Epithelial cell of prostate (primary cell): ENCODE measurements around the gene CELSR3.

Experiments used
- DNase-seq: peaks from one replicate; pipeline ENCODE4 v3.0.0-alpha.2; 2011; ENCODE audit warnings: low read depth, low spot score
- H3K27ac ChIP-seq: fragments of 450-650 bp; 2 replicates; pipeline ENCODE4 v1.5.1; 2017; ENCODE audit warnings: mild to moderate bottlenecking

The CELSR3 gene

DNA sequence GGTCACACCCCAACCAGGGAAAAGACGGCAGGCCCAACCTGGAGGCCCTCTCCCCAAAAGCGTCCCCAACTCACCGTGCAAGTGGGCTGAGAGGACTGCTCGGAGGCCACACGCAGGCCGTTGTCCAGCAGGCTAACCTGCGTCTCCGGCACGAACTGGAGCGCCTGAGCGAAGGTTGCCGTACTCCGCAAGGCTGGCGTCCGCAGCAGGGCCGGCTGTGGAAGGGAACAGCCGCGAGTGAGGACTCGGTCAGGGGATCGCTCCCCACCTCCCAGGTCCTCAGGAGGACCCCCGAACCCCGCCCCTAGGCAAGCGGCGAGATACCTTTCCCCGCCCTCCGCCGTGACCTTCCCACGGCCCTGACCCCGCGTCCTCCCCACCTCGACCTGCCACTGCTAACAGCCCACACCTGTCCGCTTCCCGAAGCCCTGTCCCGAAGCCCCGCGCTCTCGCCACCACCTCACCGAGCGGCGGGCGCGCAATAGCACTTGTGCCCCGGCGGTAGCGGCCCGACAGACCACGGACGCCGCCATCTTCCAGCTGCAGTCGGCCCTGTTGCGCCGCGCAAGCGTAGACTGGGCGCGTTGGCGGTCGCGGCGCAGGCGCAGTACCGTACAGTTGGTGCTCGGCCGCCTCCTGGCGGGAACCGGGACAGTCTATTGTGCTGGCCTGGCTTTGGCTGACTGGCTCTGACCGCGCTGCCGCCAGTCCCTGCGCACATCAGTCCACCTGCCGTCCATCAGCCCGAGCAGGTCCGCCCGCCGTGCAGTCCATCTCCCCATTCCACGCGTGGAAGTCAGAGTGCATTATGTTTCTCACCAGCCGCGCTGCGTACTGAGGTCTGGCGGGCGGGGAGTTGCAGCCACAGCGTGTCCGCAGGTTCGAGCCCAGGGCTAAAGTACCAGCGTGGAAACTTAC lies 53.3 kb downstream of the CELSR3 start, which contains the start of gene UQCRC1:
Gene UQCRC1, minus strand, starts transcription at position 559 of the 918 bp plus-strand sequence. Its CDS starts 26 bp downstream, at position 533.
- peak; percentile 55 for DNase-seq
- H3K27ac ChIP-seq = peak within 1 kb of the TSS; percentile 49

DNA sequence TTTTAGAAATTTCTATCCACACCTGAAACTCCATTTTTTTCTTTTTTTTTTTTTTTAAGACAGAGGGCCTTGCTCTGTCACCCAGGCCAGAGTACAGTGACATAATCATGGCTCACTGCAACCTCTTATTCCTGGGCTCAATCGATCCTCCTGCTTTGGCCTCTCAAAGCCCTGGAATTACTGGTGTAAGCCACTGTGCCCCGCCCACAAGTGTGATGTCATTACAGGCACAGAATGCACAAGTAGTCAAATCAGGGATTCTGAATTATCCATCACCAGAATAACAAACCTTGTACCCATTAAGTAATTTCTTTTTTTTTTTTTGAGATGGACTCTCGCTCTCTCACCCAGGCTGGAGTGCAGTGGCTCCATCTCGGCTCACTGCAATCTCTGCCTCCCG lies 55.2 kb downstream of the CELSR3 start:
- DNase-seq = no peak
- no peak overlapping the region for H3K27ac ChIP-seq

DNA sequence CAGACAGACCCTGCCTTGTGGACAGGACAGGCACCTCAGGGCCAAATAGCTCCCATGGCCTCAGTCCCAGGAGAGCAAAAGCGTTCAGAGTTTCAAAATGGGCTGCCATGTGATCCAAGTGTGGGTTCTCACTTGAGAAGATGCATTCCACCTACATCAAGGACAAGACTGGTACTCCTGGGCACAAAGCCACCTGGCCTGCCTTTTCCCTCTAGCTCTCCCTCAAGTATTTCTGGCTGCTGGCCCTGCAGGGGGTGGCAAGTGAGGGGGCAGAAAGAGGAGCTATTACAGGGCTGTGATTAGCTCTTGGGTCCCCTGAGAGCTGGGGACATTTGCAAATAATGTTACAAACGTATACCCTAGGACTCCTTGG lies 61.1 kb downstream of the CELSR3 start:
- no peak overlapping the region for H3K27ac ChIP-seq
- no peak for DNase-seq

DNA sequence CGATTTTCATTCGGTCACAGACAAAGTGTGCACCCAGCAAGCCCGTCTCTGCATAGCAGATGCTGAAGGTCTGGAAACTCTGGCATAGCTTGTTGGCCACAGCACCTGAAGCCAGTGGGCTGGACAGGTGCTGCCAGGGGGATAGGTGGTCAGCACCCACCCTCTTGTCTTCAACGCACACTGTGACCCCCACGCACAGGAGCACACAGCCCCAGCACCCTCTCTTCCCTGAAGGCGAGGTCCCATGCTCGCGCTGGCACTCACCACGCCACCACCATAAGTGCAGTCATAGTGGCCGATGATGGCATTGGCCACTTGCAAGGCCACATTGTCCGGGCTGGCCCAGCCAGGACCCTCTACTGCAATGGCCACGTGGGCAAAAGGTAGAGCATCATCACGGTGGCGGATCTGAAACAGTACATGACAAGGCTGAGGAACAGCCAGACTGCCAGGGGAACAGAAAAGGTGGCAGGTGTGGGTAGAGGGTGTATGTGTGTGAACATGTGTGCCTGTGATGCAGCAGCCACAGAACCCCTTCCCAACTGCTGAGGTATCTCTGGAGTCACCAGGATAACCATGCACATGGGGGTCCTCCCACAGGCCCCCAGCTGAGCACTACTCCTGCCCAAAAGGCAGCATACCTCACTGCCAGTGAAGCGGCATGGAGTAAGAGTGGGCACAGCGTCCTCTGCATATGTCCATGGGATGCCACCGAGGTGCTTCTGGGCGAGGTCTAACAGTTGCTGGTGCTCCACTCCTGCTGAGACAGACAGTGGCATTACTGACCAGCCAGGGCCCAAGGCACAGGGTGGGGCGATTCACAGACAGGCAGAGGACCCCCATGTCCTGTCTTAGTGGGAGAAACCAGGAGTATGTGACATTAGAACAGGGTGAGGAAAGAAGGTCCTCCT lies 61.7 kb downstream of the CELSR3 start:
- no peak for DNase-seq
- H3K27ac ChIP-seq = peak overlapping the region; percentile 98

DNA sequence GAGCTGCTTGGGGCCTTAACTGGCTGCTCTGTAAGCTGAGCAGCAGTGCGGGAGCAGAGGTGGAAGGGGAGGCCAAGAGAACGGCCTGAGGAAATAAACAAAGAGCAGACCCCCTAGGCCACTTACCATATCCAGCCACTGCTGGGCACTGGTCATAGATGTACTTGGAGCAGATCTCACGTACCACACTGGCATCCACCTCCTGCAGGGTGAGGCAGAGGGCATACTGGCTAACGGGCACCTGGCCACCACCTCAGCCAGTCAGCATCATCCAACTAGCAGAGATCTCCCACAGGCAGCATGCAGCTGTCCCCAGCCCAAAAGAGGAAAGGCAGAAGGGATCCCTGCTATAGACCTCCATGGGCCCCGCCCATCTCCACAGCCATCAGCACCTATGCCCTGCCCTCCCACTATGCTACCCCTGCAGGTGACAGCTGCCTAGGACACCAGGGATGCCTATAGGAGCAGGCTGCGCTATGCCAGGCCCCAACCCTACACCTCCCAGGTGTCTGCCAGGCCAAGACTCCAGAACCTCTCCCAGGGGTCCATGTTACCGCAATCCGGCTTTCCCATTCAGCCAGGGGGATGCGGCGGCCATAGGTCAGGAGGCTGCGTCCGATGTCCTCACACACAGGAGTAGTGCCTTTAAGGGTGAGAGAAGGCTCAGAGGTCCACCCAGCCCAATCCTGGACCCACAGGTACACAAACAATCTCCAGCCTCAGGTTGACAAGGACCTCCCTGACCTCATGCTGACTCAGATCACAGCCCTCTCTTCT lies 63.0 kb downstream of the CELSR3 start:
- peak overlapping the region; percentile 98 for H3K27ac ChIP-seq
- no peak for DNase-seq

DNA sequence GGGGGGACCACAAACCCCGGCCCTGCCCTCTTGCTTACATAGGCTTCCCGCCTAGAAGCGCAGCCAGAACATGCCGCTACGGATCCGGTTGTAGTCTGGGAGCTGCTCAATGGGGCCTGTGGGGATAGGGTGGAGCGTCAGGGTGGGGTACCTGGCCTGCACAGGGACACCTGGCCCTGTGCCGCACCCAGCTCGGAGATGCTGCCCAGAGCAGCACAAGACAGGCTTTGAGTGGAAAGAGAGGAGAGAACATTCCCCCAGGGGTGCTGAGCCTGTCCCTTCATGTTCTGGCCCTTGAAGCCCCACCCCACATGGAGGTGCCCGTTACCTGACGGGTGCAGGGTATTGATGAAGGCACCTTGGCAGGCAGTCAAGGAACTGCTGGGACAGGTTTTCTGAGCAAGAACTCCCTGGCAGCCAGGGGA lies 63.6 kb downstream of the CELSR3 start:
- peak overlapping the region; percentile 98 for H3K27ac ChIP-seq
- DNase-seq = peak; percentile 94

DNA sequence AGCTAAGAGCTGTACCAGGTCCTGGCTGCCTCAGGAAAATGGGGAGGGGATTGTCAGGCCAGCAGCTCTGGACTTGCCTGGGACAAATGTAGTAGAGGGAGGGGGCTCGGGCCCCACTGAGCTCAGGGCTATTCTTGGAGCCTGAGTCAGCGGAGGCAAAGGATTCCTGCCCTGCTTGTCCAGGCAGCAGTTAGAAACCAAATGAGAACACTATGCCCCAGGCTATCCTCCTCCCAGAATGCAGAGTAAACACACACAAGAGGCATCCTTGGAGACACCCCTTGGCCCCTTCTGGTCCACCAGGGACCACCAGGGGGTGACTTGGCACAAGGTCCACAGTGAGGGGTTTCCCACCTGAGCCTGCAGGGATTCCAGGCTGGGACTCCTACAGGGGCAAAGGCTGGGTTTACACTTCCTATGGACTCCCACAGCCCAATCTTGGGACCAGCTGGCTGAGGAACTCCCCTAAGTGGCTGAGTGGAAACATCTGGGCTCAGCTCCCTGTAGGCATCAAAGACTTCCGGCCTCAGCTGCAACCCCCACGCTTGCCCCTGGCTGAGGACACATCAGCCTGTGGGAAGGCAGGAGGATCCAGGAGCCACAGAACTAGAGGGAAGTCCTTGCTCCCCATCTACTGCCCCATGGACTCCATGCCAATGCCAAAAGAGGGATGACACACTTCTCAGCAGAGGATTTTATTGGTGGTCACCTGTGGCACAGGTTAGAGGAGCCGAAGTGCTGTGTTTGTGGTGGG lies 64.2 kb downstream of the CELSR3 start:
- H3K27ac ChIP-seq = peak overlapping the region; percentile 98
- peak; percentile 92 for DNase-seq

DNA sequence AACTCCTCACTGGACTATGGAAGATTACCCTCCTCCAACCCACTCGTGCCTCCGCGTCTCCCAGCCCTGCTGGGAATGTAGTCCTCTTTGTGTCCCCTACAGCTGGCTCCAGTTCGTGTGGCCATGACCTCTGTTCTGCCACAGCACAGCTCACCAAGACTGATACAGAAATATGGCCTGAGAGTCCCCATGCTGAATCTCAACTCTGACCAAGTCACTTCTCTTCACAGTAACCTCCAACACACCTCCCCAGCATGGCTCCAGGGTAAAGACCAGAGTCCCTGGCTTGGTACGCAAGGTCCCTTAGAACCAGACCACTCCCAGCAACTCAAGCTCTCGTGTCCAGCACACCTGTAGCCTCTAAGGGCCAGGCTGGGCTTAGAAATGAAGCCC lies 65.3 kb downstream of the CELSR3 start:
- no peak for DNase-seq

DNA sequence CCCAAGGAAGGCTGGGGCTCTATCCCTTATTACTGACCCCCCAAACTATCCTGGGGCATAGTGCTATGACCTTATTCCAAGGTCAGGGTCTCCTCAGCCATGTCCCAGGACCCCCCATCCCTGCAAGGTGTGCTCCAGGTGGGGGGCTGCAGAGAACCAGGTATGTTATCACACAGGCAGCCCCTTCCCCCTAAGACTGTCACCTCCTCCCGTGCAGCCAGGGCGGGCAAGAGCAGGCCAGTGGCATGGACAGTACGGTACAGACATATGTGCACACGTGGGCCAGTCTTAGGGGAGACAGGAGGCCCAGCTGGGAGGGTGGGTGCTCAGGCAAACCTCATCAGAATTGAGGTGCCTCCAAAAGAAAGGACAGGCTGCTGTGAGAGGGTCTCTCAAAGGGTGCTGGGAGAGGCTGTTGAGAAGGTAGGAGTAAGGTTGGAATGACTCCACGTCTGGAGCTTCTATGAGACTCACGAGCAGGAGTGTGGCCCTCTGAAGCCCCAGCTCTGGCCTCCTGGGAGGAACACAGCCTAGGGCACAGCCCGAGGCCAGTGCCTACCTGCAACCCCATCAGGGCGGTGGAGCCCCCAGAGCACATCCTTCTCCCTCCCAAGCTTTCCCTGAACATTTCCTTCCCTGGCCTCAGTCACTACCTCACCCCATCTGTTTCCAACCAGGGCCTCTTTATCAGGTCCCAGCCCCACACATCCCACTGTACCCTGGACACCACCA lies 65.8 kb downstream of the CELSR3 start:
- DNase-seq = no peak
- peak overlapping the region; percentile 98 for H3K27ac ChIP-seq

More for the DNA sequence above, 65.3 kb downstream of the CELSR3 start:
- peak overlapping the region; percentile 98 for H3K27ac ChIP-seq

DNA sequence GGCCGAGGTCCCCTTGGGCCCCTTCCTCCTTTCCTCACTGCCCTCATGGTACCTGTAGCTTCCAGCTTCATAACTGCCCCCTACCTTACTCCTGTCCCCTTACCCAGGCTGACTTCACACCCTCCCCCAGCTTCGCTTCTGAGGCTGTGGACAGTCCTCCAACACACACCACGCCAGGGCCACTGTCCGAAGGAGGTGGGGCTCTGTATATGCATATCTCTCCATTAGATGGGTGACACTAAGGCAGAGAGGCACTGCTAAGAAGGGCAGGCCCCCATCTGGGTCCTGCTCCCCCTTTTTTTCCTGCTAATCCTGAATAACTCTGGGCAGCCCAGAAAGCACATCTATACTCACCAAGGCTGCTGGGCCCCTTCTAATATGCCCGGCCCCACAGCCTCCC lies 66.5 kb downstream of the CELSR3 start:
- H3K27ac ChIP-seq = peak overlapping the region; percentile 98
- DNase-seq = no peak

DNA sequence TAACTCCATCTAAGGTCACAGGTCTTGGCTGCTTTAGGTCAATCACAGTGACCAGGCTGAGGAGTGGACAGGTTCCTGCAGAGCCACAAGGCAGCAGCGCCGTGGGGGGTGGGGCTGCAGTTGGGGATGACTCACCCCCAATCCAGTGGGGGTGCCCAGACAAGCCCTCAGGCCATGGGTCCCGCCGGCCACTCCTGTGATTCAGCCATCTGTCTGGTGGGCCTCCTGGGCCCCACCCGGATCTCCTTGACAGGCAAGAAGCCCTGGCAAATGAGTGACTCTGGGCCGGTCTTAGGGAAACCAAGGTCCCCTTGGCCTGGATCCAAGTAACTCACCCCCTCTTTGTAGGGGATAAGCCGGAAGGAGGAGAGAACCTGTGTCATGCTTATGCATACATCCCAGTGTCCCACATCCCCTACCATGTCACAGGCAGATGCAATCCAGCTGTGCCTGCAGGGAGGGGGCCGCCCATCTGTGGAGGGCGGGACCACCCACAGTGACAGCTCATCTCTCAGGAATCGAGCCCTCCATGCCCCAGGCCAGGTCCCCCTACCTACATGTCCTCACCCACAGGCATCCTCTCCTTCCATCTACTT lies 67.1 kb downstream of the CELSR3 start:
- DNase-seq = peak; percentile 72
- H3K27ac ChIP-seq = peak overlapping the region; percentile 98

DNA sequence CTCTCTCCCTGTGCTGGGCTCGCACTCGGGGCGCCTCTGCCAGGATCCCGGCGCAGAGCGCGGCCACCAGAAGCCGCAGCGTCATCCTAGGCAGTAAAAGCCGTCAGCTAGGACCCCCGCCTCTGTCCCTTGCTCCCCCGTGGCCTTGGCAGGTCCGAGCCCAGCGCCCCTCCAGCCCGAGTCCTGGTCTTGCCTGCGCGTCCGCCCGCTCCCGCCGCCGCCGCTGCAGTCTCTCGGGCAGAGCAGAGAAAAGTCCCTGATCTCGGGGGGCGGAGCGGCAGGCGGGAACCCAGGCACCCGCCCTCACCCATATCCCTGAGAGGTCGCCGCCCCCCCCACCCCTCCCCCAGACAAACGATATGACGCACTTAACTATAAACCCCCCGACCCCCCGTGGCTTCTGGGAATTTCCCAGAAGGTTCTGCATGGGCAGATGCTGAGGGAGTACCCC lies 67.6 kb downstream of the CELSR3 start, which contains the start of gene COL7A1:
Gene COL7A1, minus strand, starts transcription at position 255 of the 451 bp plus-strand sequence. Its CDS starts 170 bp downstream, at position 85.
- peak within 1 kb of the TSS; percentile 98 for H3K27ac ChIP-seq
- no peak for DNase-seq

DNA sequence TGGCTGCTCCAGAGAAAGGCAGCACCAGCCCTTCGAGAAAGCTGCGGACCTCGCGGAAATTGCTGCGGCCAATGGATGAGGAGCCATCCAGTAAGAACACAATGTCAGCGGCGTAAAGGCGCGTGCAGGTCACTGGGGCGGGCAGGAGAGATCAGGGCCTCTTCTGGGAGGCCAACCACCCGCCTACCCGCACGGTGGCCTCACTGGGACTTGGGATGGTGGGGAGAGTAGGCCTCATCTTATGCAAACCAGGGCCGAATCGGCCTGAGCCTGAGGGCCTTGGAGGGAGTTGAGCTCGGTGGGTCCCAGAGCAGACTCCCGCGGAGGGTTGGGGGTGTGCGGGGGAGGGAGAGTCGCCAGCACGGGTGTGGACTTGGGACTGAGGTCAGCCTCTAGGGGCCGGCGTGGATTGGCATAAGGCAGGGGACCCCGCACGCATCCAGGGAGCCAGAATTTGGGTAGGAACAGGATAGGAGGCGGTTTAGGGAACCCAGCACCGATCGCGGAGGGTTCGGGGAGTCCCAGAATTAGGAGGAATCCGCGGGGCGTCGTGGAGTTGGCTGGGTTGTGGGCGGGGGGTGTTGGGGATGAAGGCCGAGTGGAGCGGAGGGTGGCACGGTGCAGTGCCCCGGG lies 68.2 kb downstream of the CELSR3 start:
- peak overlapping the region; percentile 98 for H3K27ac ChIP-seq
- DNase-seq = no peak

DNA sequence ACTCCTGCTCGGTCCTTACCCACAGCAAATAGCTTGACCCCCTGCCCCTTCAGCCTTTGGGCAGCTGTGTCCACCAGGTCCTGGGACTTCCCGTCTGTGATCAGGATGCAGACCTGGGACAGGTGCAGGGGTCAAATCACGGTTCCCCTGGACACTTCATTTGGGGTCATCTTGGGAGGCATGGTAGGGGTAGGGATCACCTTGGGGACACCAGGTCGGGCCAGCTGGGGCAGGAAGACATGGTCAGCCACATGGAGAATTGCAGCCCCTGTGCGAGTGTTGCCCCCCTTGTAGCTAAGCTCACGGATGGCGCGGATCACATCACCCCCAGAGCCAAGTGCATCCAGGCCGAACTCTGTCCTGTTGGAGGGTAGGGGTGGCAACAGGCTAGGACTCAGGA lies 69.3 kb downstream of the CELSR3 start:
- no peak for DNase-seq
- H3K27ac ChIP-seq = no peak overlapping the region

DNA sequence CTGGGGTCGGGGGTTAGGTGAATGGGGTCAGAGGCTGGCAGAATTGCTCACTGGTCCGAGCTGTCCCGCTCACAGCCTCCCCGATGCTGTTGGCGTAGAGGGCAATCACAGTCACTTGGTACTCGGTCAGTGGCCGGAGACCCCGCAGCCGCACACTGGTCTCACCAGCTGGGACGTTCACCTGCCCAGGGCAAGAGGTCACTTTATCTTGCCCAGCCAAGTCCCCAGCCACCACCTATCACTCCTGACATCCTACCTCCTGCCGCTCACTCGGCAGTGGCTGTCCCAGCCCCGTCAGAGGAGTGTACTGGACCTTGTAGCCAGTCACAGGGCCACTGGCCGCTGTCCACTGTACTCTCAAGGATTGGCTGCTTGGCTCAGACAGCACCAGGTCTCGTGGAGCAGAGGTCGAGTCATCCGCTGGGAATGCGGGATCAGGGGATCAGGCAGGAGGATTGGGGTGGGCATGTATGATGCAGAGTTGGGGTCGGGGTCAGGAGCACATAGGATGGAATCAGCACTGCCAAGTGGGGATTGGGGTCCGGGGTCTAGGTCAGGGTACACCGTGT lies 70.1 kb downstream of the CELSR3 start:
- H3K27ac ChIP-seq = no peak overlapping the region
- no peak for DNase-seq

DNA sequence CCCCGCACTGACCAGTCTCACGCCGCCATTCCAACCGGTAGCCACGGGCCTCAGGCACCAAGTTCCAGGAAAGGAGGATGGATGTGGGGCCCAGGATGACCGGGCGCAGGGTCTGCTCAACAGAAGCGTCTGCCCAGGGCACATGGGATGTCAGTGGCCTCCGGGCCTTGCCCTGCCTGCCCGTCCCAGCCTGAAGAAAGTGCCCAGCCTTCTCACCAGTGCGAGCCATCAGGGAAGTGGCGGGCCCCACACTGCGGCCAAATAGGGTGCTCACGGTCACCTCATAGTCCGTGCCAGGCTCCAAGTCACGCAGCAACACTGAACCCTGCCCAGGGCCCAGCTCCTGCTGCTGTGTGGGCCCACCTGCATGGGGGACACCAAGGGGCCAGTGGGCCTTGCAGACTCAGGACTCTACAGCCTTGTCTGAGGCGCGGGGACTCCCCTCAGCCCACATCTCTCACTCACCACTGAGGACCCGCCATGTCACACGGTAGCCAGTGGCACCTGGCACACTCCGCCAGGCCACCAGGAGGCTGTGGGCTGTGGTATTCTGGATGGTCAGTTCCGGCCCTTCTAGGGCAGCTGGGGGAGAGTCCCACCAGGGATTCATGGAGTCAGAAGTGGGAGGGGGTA lies 70.7 kb downstream of the CELSR3 start:
- DNase-seq = no peak

DNA sequence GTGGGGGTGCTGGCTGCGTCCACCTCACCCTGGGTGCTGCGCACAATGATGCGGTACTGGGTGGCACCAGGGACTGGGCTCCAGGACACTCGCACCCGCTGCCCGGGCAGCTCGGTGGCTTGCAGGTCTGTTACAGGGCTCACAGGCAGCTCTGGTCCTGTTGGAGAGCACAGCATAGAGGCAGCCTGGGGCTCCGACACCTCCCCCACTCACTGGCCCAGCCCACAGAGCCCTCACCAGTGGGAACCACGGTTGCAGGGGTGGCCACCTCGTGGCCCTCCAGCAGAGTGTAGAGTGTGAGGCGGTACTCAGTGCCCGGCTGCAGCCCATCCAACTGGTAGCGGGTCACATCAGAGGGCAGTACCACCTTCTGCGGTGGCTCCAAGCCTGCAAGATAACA lies 71.2 kb downstream of the CELSR3 start:
- no peak overlapping the region for H3K27ac ChIP-seq
- DNase-seq = no peak

More for the DNA sequence above, 70.7 kb downstream of the CELSR3 start:
- H3K27ac ChIP-seq = no peak overlapping the region
